ENCODE data around the gene SMYD2.

The SMYD2 gene

DNA sequence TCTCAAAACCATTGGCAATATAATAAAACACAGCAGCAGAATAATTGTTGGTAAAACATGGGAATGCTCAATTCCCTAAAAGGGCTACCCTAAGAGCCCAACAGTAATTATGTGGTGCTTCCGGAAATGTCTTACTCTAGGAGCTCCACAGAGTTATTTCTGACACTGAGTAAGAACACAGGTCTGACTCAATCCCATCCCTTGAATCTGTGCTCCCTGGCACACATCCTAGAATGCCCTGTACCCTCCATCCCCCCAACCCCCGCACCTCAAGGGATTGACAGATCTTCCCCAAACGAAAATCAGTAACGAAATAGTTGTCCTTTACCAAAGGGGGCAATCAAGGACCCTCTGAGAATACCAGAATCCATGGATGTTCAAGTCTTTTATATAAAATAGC is 71.9 kb downstream of the SMYD2 start:
- TF ChIP-seq, protein P1, sequence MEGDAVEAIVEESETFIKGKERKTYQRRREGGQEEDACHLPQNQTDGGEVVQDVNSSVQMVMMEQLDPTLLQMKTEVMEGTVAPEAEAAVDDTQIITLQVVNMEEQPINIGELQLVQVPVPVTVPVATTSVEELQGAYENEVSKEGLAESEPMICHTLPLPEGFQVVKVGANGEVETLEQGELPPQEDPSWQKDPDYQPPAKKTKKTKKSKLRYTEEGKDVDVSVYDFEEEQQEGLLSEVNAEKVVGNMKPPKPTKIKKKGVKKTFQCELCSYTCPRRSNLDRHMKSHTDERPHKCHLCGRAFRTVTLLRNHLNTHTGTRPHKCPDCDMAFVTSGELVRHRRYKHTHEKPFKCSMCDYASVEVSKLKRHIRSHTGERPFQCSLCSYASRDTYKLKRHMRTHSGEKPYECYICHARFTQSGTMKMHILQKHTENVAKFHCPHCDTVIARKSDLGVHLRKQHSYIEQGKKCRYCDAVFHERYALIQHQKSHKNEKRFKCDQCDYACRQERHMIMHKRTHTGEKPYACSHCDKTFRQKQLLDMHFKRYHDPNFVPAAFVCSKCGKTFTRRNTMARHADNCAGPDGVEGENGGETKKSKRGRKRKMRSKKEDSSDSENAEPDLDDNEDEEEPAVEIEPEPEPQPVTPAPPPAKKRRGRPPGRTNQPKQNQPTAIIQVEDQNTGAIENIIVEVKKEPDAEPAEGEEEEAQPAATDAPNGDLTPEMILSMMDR (conservative IDR thresholded peaks at IDR 0.05; ENCODE audit: control insufficient read depth, insufficient read depth, low read depth, low read length): no peak
- peak; percentile 28 for DNase-seq (ENCODE audit: low read depth)
- H3K4me3 ChIP-seq (ENCODE audit: control insufficient read depth, low read depth, low read length): no peak overlapping the region

DNA sequence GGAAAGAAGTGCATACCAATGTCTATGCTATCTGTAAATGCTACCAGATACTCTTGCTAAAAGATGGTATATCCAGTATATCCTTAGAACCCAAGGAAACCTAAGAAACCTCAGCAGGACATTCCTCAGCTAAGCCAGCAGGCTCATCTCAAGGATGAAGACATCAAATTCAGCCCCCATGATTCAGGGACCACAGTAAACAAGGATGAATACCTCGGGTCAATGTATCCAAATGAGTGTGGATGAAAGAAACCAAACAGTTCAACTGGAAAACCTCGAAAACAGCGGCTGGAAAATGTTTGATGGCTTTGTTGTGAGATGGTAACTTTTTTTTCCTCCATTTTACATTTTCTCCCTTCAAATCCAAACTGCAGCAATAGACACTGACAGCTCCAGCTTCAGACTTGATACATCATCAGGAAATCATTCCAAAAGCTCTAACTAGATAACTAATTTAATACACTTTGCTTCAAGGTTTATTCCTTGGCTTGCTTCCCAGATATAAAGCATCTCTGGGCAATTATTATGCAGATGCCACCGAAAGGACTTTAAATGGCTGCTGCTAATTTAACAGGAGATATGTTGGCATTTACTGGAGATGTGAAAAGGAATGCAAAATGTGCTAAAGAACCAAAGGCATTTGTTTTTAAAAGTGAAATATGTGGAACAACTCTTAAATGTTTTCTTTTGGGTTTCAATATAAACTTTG is 73.6 kb downstream of the SMYD2 start:
- TF ChIP-seq, protein P1 (conservative IDR thresholded peaks at IDR 0.05; ENCODE audit: control insufficient read depth, insufficient read depth, low read depth, low read length): no peak
- no peak overlapping the region for H3K4me3 ChIP-seq (ENCODE audit: control insufficient read depth, low read depth, low read length)
- DNase-seq (ENCODE audit: low read depth): peak; percentile 10

DNA sequence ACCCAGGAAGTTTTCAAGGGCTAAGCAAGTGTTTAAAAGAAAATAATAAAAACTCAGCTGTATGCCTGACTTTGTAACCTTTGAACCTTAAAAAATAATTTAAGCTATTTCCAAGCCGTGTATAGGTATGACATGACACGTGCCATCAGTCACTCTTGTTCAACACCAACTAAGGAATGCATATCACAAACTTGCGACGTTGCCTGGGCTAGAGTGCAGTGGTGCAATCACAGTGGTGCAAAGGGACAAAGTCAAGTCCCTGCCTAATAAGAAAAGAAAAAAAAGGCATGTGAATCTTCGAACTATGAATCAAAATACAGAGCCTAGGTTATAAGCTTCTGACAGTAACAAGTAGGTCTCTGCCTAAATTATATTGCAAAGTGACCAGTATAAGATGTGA is 79.2 kb downstream of the SMYD2 start:
- TF ChIP-seq, protein P1 (conservative IDR thresholded peaks at IDR 0.05; ENCODE audit: control insufficient read depth, insufficient read depth, low read depth, low read length): no peak
- no peak for DNase-seq (ENCODE audit: low read depth)

DNA sequence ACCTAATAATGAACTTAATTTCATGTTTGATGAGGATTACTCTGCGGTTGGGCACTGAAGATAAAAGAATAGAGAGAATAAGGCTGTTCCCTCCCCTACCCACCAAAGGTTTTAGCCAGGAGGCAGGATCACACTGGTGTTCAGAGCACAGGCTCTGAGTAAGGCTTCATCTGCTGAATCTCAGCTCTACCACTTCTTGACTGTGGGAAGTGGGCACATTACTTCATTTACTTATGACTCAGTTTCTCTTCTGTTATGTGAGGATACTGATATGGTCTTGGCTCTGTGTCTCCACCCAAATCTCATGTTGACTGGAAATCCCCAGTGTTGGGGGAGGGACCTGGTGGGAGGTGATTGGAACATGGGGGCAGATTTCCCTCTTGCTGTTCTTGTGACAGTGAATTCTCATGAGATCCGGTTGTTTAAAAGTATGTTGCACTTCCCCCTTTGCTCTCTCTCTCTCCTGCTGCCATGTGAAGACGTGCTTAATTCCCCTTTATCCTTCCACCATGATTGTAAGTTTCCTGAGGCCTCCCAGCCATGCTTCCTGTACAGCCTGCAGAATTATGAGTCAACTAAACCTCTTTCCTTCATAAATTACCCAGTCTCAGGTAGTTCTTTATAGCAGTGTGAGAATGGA is 79.7 kb downstream of the SMYD2 start:
- TF ChIP-seq, protein P1 (conservative IDR thresholded peaks at IDR 0.05; ENCODE audit: control insufficient read depth, insufficient read depth, low read depth, low read length): no peak
- no peak overlapping the region for H3K4me3 ChIP-seq (ENCODE audit: control insufficient read depth, low read depth, low read length)
- no peak for DNase-seq (ENCODE audit: low read depth)

More for the DNA sequence above, 79.2 kb downstream of the SMYD2 start:
- H3K4me3 ChIP-seq (ENCODE audit: control insufficient read depth, low read depth, low read length): no peak overlapping the region

DNA sequence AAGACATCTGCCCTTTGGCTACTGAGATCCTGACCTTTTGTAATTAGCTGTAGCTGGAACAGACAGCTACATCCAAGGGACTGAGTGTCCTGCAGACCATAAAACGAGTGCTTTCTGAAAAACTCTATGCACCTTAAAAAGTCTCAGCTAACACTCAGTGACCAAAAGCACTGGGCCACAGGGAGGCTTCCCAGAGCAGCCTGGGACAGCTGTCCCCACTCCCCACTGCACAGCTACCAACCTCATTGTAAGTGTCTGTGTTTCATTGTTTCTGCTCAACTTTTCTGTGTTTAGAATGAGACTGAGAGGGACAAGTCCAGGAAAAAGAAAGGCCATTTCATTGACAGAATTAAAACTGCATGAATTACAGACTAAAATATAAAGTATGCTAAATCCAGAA is 80.7 kb downstream of the SMYD2 start:
- no peak for DNase-seq (ENCODE audit: low read depth)
- H3K4me3 ChIP-seq (ENCODE audit: control insufficient read depth, low read depth, low read length): no peak overlapping the region
- TF ChIP-seq, protein P1 (conservative IDR thresholded peaks at IDR 0.05; ENCODE audit: control insufficient read depth, insufficient read depth, low read depth, low read length): no peak

DNA sequence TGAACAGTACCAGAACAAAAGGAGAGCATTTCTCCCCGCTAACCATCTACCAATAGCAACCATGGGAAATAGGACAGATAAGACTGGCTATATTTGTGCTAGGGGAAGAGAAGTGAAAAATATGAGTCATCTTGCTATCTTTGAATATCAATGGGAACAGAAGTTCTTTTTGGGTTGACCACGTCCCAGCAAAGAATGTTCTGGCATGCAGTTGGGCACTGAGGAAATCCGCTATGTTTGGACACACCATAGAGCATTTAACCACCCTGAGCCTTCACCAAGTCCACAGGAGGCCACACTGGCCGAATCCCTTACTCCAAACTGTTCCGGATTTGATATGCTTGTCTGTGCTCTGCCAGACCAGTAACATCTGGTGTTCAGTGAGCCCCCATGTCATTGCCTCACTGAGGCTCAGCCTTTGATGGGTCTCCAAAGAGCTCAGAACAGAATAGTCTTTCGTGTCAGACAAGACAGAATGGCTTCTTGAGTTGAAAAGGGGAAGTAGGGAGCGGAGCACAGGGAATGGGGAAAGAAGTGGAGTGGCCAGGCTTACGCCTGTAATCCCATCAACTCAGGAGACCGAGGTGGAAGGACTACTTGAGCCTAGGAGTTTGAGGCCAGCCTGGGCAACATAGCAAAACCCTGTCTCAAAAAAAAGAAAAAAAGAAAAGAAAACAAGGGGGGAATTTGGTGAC is 81.4 kb downstream of the SMYD2 start:
- TF ChIP-seq, protein P1 (conservative IDR thresholded peaks at IDR 0.05; ENCODE audit: control insufficient read depth, insufficient read depth, low read depth, low read length): no peak
- DNase-seq (ENCODE audit: low read depth): peak; percentile 34
- H3K4me3 ChIP-seq (ENCODE audit: control insufficient read depth, low read depth, low read length): no peak overlapping the region
